Measurements from ENCODE around the gene RIPPLY3.

- no peak for TF ChIP-seq GATA2 (IDR thresholded peaks at IDR 0.05; ENCODE audit: low read depth, low read length)
- no peak for TF ChIP-seq GATA3 (IDR thresholded peaks at IDR 0.05; ENCODE audit: low read depth, low read length)
Measured at GRCh38 chr21:37062593-37062935, 56.1 kb downstream of the RIPPLY3 start.
